GM21723 (cell line): ENCODE results near the gene CST1.
"Not testable (repeated sequence)": the region's sequence is repeated elsewhere in the genome, so short reads cannot be mapped to it uniquely, and the experiment has no call there.

Experiments used
- ATAC-seq: cut with Tn5 transposase; IDR thresholded peaks from one replicate; pipeline ENCODE4 v1.9.1; 2021; ENCODE audit warnings: mild to moderate bottlenecking, moderate library complexity; ENCODE audit not compliant: unreplicated experiment

The CST1 gene

GRCh38 chr20:23755131-23755611 lies 4.4 kb upstream of the CST1 start:
- ATAC-seq, result not testable (repeated sequence)

- no peak for ATAC-seq
Observed at GRCh38 chr20:23754731-23755130, 4.0 kb upstream of the CST1 start.

GRCh38 chr20:23753589-23753988 lies 2.9 kb upstream of the CST1 start:
- no peak for ATAC-seq

- ATAC-seq, result no peak
Observed at GRCh38 chr20:23753194-23753548, 2.4 kb upstream of the CST1 start.

DNA sequence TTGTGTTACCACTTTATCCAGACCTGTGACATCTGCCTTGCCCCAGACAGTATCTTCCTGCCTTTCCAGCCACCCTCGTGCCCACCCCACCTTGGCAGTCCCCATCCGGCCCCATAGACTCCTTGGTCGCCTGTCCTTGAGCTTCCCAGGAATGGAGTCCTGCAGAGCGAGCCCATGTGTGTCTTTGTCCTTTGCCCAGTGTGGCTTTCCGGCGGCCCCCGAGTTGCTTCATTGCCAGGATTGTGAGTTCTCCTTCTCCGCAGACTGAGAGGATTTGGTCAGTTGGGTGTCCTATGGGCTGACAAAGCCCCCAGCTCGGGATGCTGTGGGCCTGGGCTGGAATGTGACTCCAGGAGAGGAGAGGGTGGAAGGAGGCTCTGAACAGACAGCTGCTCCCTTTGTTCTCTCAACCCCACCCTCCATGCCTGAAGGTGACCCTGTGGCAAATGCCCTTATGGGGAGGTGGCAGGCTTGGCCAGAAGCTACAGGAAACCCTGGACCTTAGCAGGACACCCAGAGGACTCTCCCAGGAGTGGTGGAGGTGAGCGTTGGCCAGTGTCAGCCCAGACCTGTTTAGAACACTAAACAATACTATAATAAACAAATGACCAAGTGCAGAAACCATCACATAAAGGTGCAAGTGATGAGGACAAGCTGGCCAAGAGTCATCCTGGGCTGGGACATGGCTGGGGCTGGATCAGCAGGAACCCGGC lies 1.9 kb upstream of the CST1 start:
- no peak for ATAC-seq

DNA sequence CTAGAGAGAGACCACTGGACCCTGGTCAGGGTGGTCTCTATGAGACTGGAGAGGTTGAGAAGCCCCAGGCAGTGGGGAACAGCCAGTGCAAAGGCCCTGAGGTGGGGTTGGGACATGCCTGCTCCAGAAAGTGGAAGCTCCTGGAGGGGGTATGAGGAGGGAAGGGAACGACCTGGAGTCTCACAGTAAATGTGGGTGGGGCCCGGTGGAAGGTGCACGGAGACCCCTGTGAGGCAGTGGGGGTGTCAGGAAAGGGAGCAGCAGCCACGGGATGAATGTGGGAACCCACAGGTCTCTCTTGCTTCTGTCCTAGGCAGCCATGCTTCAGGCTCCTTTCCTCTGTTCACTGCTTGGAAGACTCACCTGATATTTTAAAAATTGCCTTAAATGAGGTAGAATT lies 1.3 kb upstream of the CST1 start:
- ATAC-seq, result no peak

GRCh38 chr20:23749746-23750145 lies 989 bp downstream of the CST1 start:
- ATAC-seq, result no peak

- not testable (repeated sequence) for ATAC-seq
Observed at GRCh38 chr20:23748975-23749374, 1.8 kb downstream of the CST1 start.

DNA sequence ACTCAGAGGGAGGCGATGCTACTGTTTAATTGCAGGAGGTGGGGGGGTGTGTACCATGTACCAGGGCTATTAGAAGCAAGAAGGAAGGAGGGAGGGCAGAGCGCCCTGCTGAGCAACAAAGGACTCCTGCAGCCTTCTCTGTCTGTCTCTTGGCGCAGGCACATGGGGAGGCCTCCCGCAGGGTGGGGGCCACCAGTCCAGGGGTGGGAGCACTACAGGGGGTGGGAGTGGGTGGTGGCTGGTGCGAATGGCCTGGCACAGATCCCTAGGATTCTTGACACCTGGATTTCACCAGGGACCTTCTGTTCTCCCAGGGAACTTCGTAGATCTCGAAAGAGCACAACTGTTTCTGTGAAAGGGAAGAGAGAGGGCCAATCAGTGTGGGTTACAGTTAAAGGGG lies 3.2 kb downstream of the CST1 start:
- ATAC-seq, result not testable (repeated sequence)

DNA sequence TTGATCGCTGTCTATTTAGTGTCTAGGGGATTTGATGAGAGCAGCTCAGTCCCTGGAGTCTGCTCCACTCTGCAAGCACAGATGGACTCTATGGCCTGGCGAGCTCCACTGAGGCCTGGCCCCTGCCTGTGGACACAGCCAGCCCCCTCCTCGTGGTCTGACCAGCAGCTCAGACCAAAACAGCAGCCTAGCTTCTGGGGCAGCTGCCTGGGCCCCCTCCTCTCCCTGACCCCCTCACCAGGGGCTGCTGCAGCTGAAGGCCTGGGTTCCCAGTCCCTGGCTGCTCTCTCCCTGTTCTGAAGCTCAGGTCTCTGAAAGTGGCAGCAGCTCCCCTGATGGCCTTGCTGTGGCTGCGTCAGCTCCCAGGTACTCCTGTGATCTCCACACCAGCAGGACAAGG lies 3.6 kb downstream of the CST1 start:
- not testable (repeated sequence) for ATAC-seq

GRCh38 chr20:23746321-23746720 lies 4.4 kb downstream of the CST1 start:
- ATAC-seq, result no peak

DNA sequence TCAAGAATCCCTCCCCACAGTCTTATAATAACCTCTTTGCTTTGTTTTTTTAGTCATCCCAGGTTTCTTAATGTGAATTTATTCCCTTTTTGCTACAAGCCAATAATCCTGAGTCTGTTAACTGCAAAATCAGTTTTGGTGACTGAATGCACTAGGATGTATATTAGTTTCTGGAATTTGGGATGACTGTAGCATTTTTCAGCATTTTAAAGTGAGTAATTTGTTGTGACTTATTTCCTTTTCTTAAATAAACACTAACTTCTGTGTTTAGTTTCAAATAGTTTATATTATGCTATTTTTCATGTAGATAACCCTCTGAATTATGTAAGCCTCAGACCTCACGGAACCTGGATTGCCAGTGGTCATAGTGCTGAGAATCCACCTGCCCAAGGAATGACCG lies 5.5 kb downstream of the CST1 start:
- no peak for ATAC-seq

- ATAC-seq, result no peak
Observed at GRCh38 chr20:23744817-23745216, 5.9 kb downstream of the CST1 start.

GRCh38 chr20:23735391-23735790 lies 15.3 kb downstream of the CST1 start:
- ATAC-seq, result not testable (repeated sequence)

GRCh38 chr20:23734949-23735348 lies 15.8 kb downstream of the CST1 start:
- ATAC-seq, result not testable (repeated sequence)

- not testable (repeated sequence) for ATAC-seq
Observed at GRCh38 chr20:23734440-23734839, 16.3 kb downstream of the CST1 start.

GRCh38 chr20:23727016-23727415 lies 23.7 kb downstream of the CST1 start:
- ATAC-seq, result no peak

DNA sequence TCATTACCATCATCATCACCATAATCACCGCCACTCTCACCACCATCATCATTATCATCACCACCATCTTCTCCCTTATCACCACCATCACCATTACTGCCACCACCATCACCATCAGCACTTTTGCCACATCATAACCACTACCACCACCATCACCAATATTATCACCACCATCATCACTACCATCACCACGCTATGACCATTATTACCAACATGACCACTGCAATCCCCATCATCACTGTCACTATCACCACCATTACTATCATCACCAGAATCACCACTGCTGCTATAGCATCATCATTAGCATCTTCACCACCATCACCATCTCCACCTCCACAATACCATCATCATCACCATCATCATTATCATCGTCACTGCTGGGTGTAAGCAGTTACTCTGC lies 25.6 kb downstream of the CST1 start:
- ATAC-seq, result no peak

- not testable (repeated sequence) for ATAC-seq
Observed at GRCh38 chr20:23723659-23724307, 27.0 kb downstream of the CST1 start.

GRCh38 chr20:23722851-23723250 lies 27.9 kb downstream of the CST1 start:
- not testable (repeated sequence) for ATAC-seq

DNA sequence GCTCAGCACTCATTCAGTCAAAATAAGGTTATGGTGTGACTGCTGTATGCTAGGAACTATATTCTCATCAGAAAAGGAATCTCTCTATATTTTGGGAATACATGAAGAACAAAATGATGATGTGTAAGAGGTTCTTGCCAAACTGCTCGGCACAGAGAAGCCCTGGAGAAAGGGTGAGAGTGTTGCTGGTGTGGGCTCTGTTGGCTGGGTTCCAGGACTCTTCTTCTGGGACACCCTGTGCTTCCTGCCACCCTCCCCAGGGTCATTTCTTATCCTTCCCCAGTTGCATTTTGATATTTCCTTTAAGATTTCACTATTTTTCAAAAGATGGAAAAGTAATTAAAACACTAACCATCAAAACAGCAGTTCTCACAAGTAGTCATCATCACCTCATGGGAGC lies 28.8 kb downstream of the CST1 start:
- ATAC-seq, result no peak

DNA sequence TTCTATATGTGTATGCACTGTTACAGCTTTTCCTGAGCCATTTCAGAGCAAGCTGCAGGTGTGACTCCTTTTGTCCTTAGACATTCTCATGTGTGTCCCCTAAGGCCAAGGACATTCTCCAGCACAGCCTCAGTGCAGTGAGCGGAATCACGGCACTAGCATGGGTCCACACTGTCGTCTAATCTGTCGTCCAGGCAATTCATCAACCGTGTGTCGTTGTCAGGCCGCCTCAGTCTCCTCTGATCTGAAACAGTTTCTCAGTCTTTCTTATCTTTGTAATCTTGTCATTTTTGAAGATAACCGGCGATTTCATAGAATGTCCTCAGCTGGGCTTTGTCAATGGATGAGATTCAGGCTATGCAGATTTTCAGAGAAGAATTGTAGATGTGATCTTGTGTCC lies 31.4 kb downstream of the CST1 start:
- ATAC-seq, result not testable (repeated sequence)
